HG03064 (cell line): ENCODE measurements around the gene HIPK4.
"Not testable (repeated sequence)": the region's sequence is repeated elsewhere in the genome, so short reads cannot be mapped to it uniquely, and the experiment has no call there.

Source experiments
- ATAC-seq: cut with Tn5 transposase; IDR thresholded peaks from one replicate; pipeline ENCODE4 v1.9.1; 2021; ENCODE audit warnings: low read depth; ENCODE audit not compliant: unreplicated experiment

The HIPK4 gene

GRCh38 chr19:40390084-40390742 lies at the start of gene HIPK4:
Gene HIPK4, minus strand, starts transcription at chr19:40390181. Its CDS starts 279 bp downstream, at chr19:40389902.
- ATAC-seq: no peak

- ATAC-seq: no peak
These were observed 48.3 kb upstream of the HIPK4 start for GRCh38 chr19:40438284-40438683.

GRCh38 chr19:40433391-40434216 lies 43.6 kb upstream of the HIPK4 start:
- ATAC-seq: no peak

- not testable (repeated sequence) for ATAC-seq
These were observed 42.8 kb upstream of the HIPK4 start for GRCh38 chr19:40432760-40433159.

- ATAC-seq: no peak
These were observed 41.7 kb upstream of the HIPK4 start for GRCh38 chr19:40431698-40432097.

GRCh38 chr19:40430242-40430641 lies 40.3 kb upstream of the HIPK4 start:
- not testable (repeated sequence) for ATAC-seq

- ATAC-seq: not testable (repeated sequence)
These were observed 38.2 kb upstream of the HIPK4 start for GRCh38 chr19:40428197-40428596.

GRCh38 chr19:40425450-40426287 lies 35.7 kb upstream of the HIPK4 start, which contains the start of gene SERTAD1:
Gene SERTAD1, minus strand, starts transcription at chr19:40425992. Its CDS starts 2,446 bp downstream, at chr19:40423546.
- ATAC-seq: peak; percentile 78

GRCh38 chr19:40424637-40425449 lies 34.9 kb upstream of the HIPK4 start:
- ATAC-seq: no peak

GRCh38 chr19:40423938-40424337 lies 34.0 kb upstream of the HIPK4 start:
- ATAC-seq: no peak

- ATAC-seq: no peak
These were observed 33.0 kb upstream of the HIPK4 start for GRCh38 chr19:40422748-40423566.

- no peak for ATAC-seq
These were observed 32.2 kb upstream of the HIPK4 start for GRCh38 chr19:40421993-40422747.

GRCh38 chr19:40420766-40421765 lies 31.1 kb upstream of the HIPK4 start:
- peak; percentile 31 for ATAC-seq

- ATAC-seq: no peak
These were observed 30.4 kb upstream of the HIPK4 start for GRCh38 chr19:40420451-40420765.

GRCh38 chr19:40419780-40420179 lies 29.8 kb upstream of the HIPK4 start:
- no peak for ATAC-seq

GRCh38 chr19:40419066-40419612 lies 29.2 kb upstream of the HIPK4 start:
- no peak for ATAC-seq

GRCh38 chr19:40418040-40418439 lies 28.1 kb upstream of the HIPK4 start:
- ATAC-seq: no peak
